NAMALWA (cell line): ENCODE results near the gene GALNT14.
A peak's percentile ranks its signal among the peaks of the same experiment; 100 is the strongest.
"Not testable (repeated sequence)": the region's sequence is repeated elsewhere in the genome, so short reads cannot be mapped to it uniquely, and the experiment has no call there.

Experiments used
- DNase-seq: peaks from one replicate; pipeline ENCODE4 v3.0.0-alpha.2; 2015; ENCODE audit warnings: low spot score

The GALNT14 gene

GRCh38 chr2:31138037-31138962 is at the start of gene GALNT14:
Gene GALNT14, minus strand, starts transcription at chr2:31138440. Its CDS starts 354 bp downstream, at chr2:31138086.
- peak; percentile 7 for DNase-seq

GRCh38 chr2:31187166-31187565 is 48.9 kb upstream of the GALNT14 start:
- no peak for DNase-seq

- DNase-seq: not testable (repeated sequence)
Observed at GRCh38 chr2:31183973-31184372, 45.7 kb upstream of the GALNT14 start.

- no peak for DNase-seq
Observed at GRCh38 chr2:31176742-31177141, 38.5 kb upstream of the GALNT14 start.

GRCh38 chr2:31171142-31171541 is 32.9 kb upstream of the GALNT14 start:
- DNase-seq: no peak

GRCh38 chr2:31170071-31170698 is 31.9 kb upstream of the GALNT14 start:
- DNase-seq: peak; percentile 71

- DNase-seq: no peak
Observed at GRCh38 chr2:31168291-31168690, 30.1 kb upstream of the GALNT14 start.

GRCh38 chr2:31166925-31167324 is 28.7 kb upstream of the GALNT14 start:
- DNase-seq: no peak

GRCh38 chr2:31163011-31163539 is 24.8 kb upstream of the GALNT14 start:
- DNase-seq: no peak

GRCh38 chr2:31161637-31162036 is 23.4 kb upstream of the GALNT14 start:
- DNase-seq: peak; percentile 10

- DNase-seq: no peak
Observed at GRCh38 chr2:31151501-31151900, 13.3 kb upstream of the GALNT14 start.

GRCh38 chr2:31150120-31150670 is 12.0 kb upstream of the GALNT14 start:
- no peak for DNase-seq

- no peak for DNase-seq
Observed at GRCh38 chr2:31148514-31148913, 10.3 kb upstream of the GALNT14 start.

- DNase-seq: no peak
Observed at GRCh38 chr2:31147645-31148044, 9.4 kb upstream of the GALNT14 start.

GRCh38 chr2:31142110-31142509 is 3.9 kb upstream of the GALNT14 start:
- no peak for DNase-seq

- DNase-seq: no peak
Observed at GRCh38 chr2:31141443-31142085, 3.3 kb upstream of the GALNT14 start.

GRCh38 chr2:31140151-31140550 is 1.9 kb upstream of the GALNT14 start:
- no peak for DNase-seq

- no peak for DNase-seq
Observed at GRCh38 chr2:31139671-31140070, 1.4 kb upstream of the GALNT14 start.

- no peak for DNase-seq
Observed at GRCh38 chr2:31137211-31138036, 816 bp downstream of the GALNT14 start.

GRCh38 chr2:31136732-31137131 is 1.5 kb downstream of the GALNT14 start:
- no peak for DNase-seq

GRCh38 chr2:31136000-31136399 is 2.2 kb downstream of the GALNT14 start:
- no peak for DNase-seq
